Measurements from ENCODE around the gene SZT2.

DNA sequence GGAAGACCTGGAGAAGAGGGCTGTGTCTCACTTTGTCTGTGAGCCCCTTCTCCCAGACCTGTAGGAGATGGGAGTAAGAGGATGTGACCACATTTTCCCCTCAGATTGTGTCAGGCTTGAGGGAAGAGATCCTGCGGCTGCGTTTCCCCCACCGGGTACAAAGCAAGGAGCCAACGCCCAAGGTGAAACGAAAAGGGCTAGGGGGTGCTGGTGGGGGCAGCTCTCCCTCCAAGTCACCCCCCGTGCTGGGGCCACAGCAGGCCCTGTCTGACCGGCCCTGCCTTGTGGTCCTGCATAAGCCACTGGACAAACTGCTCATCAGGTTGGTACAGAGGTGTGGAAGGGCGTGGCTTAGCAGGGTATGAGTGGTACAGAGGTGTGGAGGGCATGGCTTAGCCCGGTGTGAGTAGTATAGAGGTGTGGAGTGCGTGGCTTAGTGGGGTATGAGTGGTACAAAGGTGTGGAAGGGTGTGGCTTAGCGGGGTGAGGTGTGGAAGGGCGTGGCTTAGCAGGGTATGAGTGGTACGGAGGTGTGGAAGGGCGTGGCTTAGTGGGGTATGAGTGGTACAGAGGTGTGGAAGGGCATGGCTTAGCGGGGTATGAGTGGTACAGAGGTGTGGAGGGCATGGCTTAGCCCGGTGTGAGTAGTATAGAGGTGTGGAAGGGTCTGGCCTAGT, 33.4 kb downstream of the SZT2 start:
- TF ChIP-seq, protein P1, sequence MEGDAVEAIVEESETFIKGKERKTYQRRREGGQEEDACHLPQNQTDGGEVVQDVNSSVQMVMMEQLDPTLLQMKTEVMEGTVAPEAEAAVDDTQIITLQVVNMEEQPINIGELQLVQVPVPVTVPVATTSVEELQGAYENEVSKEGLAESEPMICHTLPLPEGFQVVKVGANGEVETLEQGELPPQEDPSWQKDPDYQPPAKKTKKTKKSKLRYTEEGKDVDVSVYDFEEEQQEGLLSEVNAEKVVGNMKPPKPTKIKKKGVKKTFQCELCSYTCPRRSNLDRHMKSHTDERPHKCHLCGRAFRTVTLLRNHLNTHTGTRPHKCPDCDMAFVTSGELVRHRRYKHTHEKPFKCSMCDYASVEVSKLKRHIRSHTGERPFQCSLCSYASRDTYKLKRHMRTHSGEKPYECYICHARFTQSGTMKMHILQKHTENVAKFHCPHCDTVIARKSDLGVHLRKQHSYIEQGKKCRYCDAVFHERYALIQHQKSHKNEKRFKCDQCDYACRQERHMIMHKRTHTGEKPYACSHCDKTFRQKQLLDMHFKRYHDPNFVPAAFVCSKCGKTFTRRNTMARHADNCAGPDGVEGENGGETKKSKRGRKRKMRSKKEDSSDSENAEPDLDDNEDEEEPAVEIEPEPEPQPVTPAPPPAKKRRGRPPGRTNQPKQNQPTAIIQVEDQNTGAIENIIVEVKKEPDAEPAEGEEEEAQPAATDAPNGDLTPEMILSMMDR (IDR thresholded peaks at IDR 0.05): no peak
- TF ChIP-seq POLR2A (IDR thresholded peaks at IDR 0.05) (no peak), POLR2AphosphoS5 (IDR thresholded peaks at IDR 0.05) (no peak)
